COLO668 (cell line): ENCODE data around the gene ARHGAP26.

Experiments used
- DNase-seq: peaks from one replicate; lab custom pipeline; 2025; ENCODE audit not compliant: unreplicated experiment; lab: John Stamatoyannopoulos, UW

ARHGAP26 gene

GRCh38 chr5:142810081-142810480 is 39.9 kb downstream of the ARHGAP26 start:
- DNase-seq, result no peak

GRCh38 chr5:142810743-142811290 is 40.6 kb downstream of the ARHGAP26 start:
- DNase-seq, result no peak

GRCh38 chr5:142811866-142812557 is 41.8 kb downstream of the ARHGAP26 start:
- no peak for DNase-seq

GRCh38 chr5:142813220-142813619 is 43.0 kb downstream of the ARHGAP26 start:
- no peak for DNase-seq

- DNase-seq, result no peak
Measured at GRCh38 chr5:142814122-142814521, 43.9 kb downstream of the ARHGAP26 start.

- no peak for DNase-seq
Measured at GRCh38 chr5:142815469-142815868, 45.3 kb downstream of the ARHGAP26 start.

- no peak for DNase-seq
Measured at GRCh38 chr5:142816531-142817430, 46.6 kb downstream of the ARHGAP26 start.

- no peak for DNase-seq
Measured at GRCh38 chr5:142817949-142818431, 47.8 kb downstream of the ARHGAP26 start.

- DNase-seq, result no peak
Measured at GRCh38 chr5:142819292-142819691, 49.1 kb downstream of the ARHGAP26 start.

GRCh38 chr5:142819825-142820224 is 49.6 kb downstream of the ARHGAP26 start:
- no peak for DNase-seq

GRCh38 chr5:142820447-142820846 is 50.3 kb downstream of the ARHGAP26 start:
- no peak for DNase-seq

GRCh38 chr5:142821034-142821732 is 51.0 kb downstream of the ARHGAP26 start:
- DNase-seq, result no peak

GRCh38 chr5:142821733-142822487 is 51.7 kb downstream of the ARHGAP26 start:
- no peak for DNase-seq

- DNase-seq, result no peak
Measured at GRCh38 chr5:142823126-142823525, 52.9 kb downstream of the ARHGAP26 start.

GRCh38 chr5:142823806-142824205 is 53.6 kb downstream of the ARHGAP26 start:
- no peak for DNase-seq

GRCh38 chr5:142824391-142824790 is 54.2 kb downstream of the ARHGAP26 start:
- DNase-seq, result no peak

GRCh38 chr5:142825378-142826089 is 55.4 kb downstream of the ARHGAP26 start:
- no peak for DNase-seq

GRCh38 chr5:142826093-142826492 is 55.9 kb downstream of the ARHGAP26 start:
- DNase-seq, result no peak

- no peak for DNase-seq
Measured at GRCh38 chr5:142826741-142827492, 56.7 kb downstream of the ARHGAP26 start.
